Lung (tissue), 12 donors: ENCODE data around the gene ARF4. TPM values are rescaled to one million over a fixed set of nuclear protein-coding genes. Genes with fewer than 3 reads are reported as not detected.
A peak's percentile ranks its signal among the peaks of the same experiment; 100 is the strongest.
"Not testable (repeated sequence)": the region's sequence is repeated elsewhere in the genome, so short reads cannot be mapped to it uniquely, and the experiment has no call there.

Experiments
- ATAC-seq: fragments of 200-7000 bp; cut with Tn5 transposase; one replicate; pipeline ENCODE4 v1.9.1; 2020; ENCODE audit warnings: moderate number of reproducible peaks; ENCODE audit not compliant: insufficient read depth, low FRiP score
- DNase-seq, 3 donors: peaks; one replicate each; pipeline ENCODE4 v3.0.0-alpha.2; 2013 to 2017
- H3K27ac ChIP-seq, 2 donors: one replicate each; pipeline ENCODE4 v1.5.1; 2013; ENCODE audit warnings: mild to moderate bottlenecking in 2 of 2, moderate library complexity in 2 of 2, control low read depth in 1 of 2, inconsistent platforms in 1 of 2, low read depth in 1 of 2, low read length in 1 of 2
- H3K27me3 ChIP-seq, 3 donors: one replicate each; pipeline ENCODE4 v1.5.1; 2013; ENCODE audit warnings: low read length in 2 of 3; ENCODE audit not compliant: control insufficient read depth in 3 of 3, insufficient read depth in 3 of 3
- H3K36me3 ChIP-seq, 4 donors: one replicate each; pipeline ENCODE4 v1.5.1; 2013; ENCODE audit warnings: low read length in 4 of 4, mild to moderate bottlenecking in 1 of 4, moderate library complexity in 1 of 4; ENCODE audit not compliant: control insufficient read depth in 4 of 4, insufficient read depth in 4 of 4
- H3K4me1 ChIP-seq, 5 donors: one replicate each; pipeline ENCODE4 v1.5.1; 2013; ENCODE audit warnings: low read length in 5 of 5, mild to moderate bottlenecking in 2 of 5, moderate library complexity in 1 of 5; ENCODE audit not compliant: control insufficient read depth in 5 of 5, insufficient read depth in 5 of 5
- H3K4me3 ChIP-seq: one replicate; pipeline ENCODE4 v1.5.1; 2013; ENCODE audit warnings: mild to moderate bottlenecking, control low read depth, moderate library complexity
- H3K9ac ChIP-seq, 2 donors: one replicate each; pipeline ENCODE4 v1.5.1; 2013; ENCODE audit warnings: low read length in 2 of 2, control low read depth in 1 of 2; ENCODE audit not compliant: insufficient read depth in 1 of 2
- H3K9me3 ChIP-seq, 4 donors: one replicate each; pipeline ENCODE4 v1.5.1; 2013; ENCODE audit warnings: low read length in 3 of 4, mild to moderate bottlenecking in 1 of 4, moderate library complexity in 1 of 4; ENCODE audit not compliant: control insufficient read depth in 4 of 4, insufficient read depth in 3 of 4
- CTCF ChIP-seq: IDR thresholded peaks from 2 replicates; pipeline ENCODE4 v1.5.1; 2012; ENCODE audit warnings: mild to moderate bottlenecking; ENCODE audit errors: control extremely low read depth, extremely low read depth
- WGBS, 2 donors: extraction: QIAGEN DNeasy Blood & Tissue Kit; methylation state at CpG; one replicate each; pipeline ENCODE4 v1.1.7; 2013; 5-methylcytosine and 5-hydroxymethylcytosine counted together
- polyA plus RNA-seq, 2 donors: library from polyadenylated mRNA; stranded (reverse); fragments of 200-250 nt; gene quantifications; one replicate each; pipeline ENCODE4 v1.2.1, GENCODE V29; 2013
- total RNA-seq, 2 donors: library from RNA; depleted of rRNA in 1 of 2; stranded (reverse); fragments of >200 nt in 1 of 2; gene quantifications; one replicate each; pipeline ENCODE4 v1.2.1, GENCODE V29; 2014 to 2021
- donor health status: control.
- donor health status: control.
- donor health status: Bipolar disorder and iron deficiency.
- donor health status: healthy.
- donor health status: DM: yes; HTN: yes; CAD: no.

Gene ARF4
- total and polyA plus RNA-seq, 4 donors, result 143 to 232 (median 195) TPM

GRCh38 chr3:57622362-57622761 is 25.2 kb upstream of the ARF4 start:
- Histone ChIP-seq H3K9me3 (no peaks in the 10 kb centered on the region), H3K4me1 (no peaks in the 10 kb centered on the region), H3K4me3 (no peak overlapping the region), H3K27ac (no peak overlapping the region), H3K9ac (no peak overlapping the region), H3K27me3 (no peaks in the 10 kb centered on the region), H3K36me3 (peaks cover 0 to 23% (median 6%) of the 10 kb centered on the region in 4 donors)
- no peak for TF ChIP-seq CTCF
- ATAC-seq, result no peak
- peak in 1 of 3 donors; percentile 20 for DNase-seq

GRCh38 chr3:57617739-57618138 is 20.6 kb upstream of the ARF4 start:
- H3K4me1 ChIP-seq, result peaks cover 0 to 3% (median 0%) of the 10 kb centered on the region in 5 donors

GRCh38 chr3:57616233-57616632 is 19.1 kb upstream of the ARF4 start:
- peaks cover 0 to 3% (median 0%) of the 10 kb centered on the region in 5 donors for H3K4me1 ChIP-seq
- H3K9me3 ChIP-seq, result no peaks in the 10 kb centered on the region
- H3K4me3 ChIP-seq, result no peak overlapping the region
- peaks cover 0 to 2% (median 0%) of the 10 kb centered on the region in 4 donors for H3K36me3 ChIP-seq
- ATAC-seq (no peak), DNase-seq (no peak)
- H3K27me3 ChIP-seq, result no peaks in the 10 kb centered on the region
- 36 to 78% methylated on average over 3 of the region's 3 CpGs for WGBS, 2 donors
- TF ChIP-seq CTCF, result no peak
- H3K27ac ChIP-seq, result no peak overlapping the region
- no peak overlapping the region for H3K9ac ChIP-seq

More at GRCh38 chr3:57617739-57618138, 20.6 kb upstream of the ARF4 start:
- no peak overlapping the region for H3K27ac ChIP-seq
- no peaks in the 10 kb centered on the region for H3K27me3 ChIP-seq
- H3K9me3 ChIP-seq, result no peaks in the 10 kb centered on the region
- no peak for TF ChIP-seq CTCF
- H3K4me3 ChIP-seq, result no peak overlapping the region
- 98 to 99% methylated on average over 3 of the region's 3 CpGs for WGBS, 2 donors
- no peak for ATAC-seq
- H3K36me3 ChIP-seq, result peaks cover 0 to 4% (median 2%) of the 10 kb centered on the region in 4 donors
- H3K9ac ChIP-seq, result no peak overlapping the region
- DNase-seq, result no peak

GRCh38 chr3:57611870-57612269 is 14.7 kb upstream of the ARF4 start:
- not testable (repeated sequence) for H3K36me3 ChIP-seq, DNase-seq, H3K27ac ChIP-seq, H3K4me1 ChIP-seq, H3K4me3 ChIP-seq, H3K9me3 ChIP-seq, ATAC-seq, H3K9ac ChIP-seq, H3K27me3 ChIP-seq
- 98 to 99% methylated on average over 5 of the region's 5 CpGs for WGBS, 2 donors
